ENCODE measurements around the gene SLC28A1. TPM values are rescaled to one million over a fixed set of nuclear protein-coding genes. Genes with fewer than 3 reads are reported as not detected.

Gene SLC28A1
- total RNA-seq, 1 experiment from 2014 or later = 0.13 TPM

DNA sequence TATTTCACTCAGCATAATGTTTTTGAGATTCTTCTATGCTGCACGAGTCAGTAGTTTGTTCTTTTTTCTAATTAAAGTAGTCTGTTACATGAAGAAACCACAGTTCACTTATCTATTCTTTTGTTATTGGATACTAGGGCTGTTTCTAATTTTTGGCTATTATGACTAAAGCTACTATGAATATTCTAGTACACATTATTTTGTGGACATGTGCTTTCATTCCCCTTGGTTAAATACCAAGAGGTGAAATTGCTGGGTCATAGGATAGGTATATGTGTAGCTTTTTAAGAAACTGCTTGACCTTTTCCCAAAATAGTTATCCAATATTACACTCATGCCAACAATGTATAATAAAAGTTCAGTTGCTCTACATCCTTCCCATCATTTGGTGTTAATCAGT, 106.0 kb downstream of the SLC28A1 start:
- Histone ChIP-seq H2BK15ac (ENCODE audit: low read depth, low read length) (no peak overlapping the region), H4K91ac (ENCODE audit: insufficient read length, low read depth, low read length) (no peak overlapping the region), H4K8ac (replicated peaks; ENCODE audit: insufficient read length, low read depth, low read length) (no peak overlapping the region), H2AFZ (ENCODE audit: low read length) (no peak overlapping the region), H2BK120ac (ENCODE audit: low read depth, low read length, poor library complexity, severe bottlenecking) (no peak overlapping the region), H3K79me2 (ENCODE audit: insufficient read depth, low read length) (no peaks in the 10 kb centered on the region), H3K4ac (ENCODE audit: low read depth, low read length) (no peak overlapping the region), H2BK20ac (ENCODE audit: low read depth, low read length, poor library complexity, severe bottlenecking) (no peak overlapping the region), H3K9me3 (ENCODE audit: control insufficient read depth, low read depth, low read length) (no peaks in the 10 kb centered on the region), H4K5ac (ENCODE audit: insufficient read length, low read depth, low read length) (no peak overlapping the region), H3K18ac (ENCODE audit: insufficient read length, low read depth, low read length) (no peak overlapping the region), H3K9ac (ENCODE audit: extremely low read depth, insufficient read length, low read length) (no peak overlapping the region), H2AK5ac (ENCODE audit: insufficient read length, low read length) (no peak overlapping the region), H3K27me3 (ENCODE audit: insufficient read depth, low read length) (no peaks in the 10 kb centered on the region), H3K23me2 (ENCODE audit: insufficient read length, low read depth, low read length, poor library complexity, severe bottlenecking) (no peaks in the 10 kb centered on the region), H2BK5ac (ENCODE audit: insufficient read length, low read length) (no peak overlapping the region), H3K23ac (ENCODE audit: insufficient read length, low read depth, low read length) (no peak overlapping the region), H4K20me1 (ENCODE audit: control insufficient read depth, insufficient read depth, insufficient read length) (no peaks in the 10 kb centered on the region), H3K56ac (ENCODE audit: insufficient read length, low read depth, low read length) (no peak overlapping the region), H3K14ac (ENCODE audit: insufficient read depth, low read length) (no peak overlapping the region), H2BK12ac (ENCODE audit: insufficient read length, low read depth, low read length) (no peak overlapping the region), H3K4me1 (ENCODE audit: insufficient read depth, low read length) (no peaks in the 10 kb centered on the region), H3T11ph (ENCODE audit: low read length) (no peak overlapping the region), H3K79me1 (ENCODE audit: insufficient read depth, low read depth, low read length, poor library complexity, severe bottlenecking) (no peaks in the 10 kb centered on the region), H3K27ac (ENCODE audit: insufficient read length, low read depth, low read length) (no peak overlapping the region), H3K4me2 (ENCODE audit: insufficient read depth, insufficient read length, low read length) (no peak overlapping the region)
- H3K27me3 Mint-ChIP-seq (ENCODE audit: low read depth) = peaks cover 3% of the 10 kb centered on the region; the same call in 1 of the 2 replicates
- no peak overlapping the region for H3K4me3 Mint-ChIP-seq
- DNase-seq = no peak
- H3K9me3 Mint-ChIP-seq = no peaks in the 10 kb centered on the region
- WGBS (ENCODE audit: extremely low coverage, insufficient read length, low lambda C conversion rate) = no CpG with 5 or more reads among the region's 1 CpG
- no peak overlapping the region for H3K27ac Mint-ChIP-seq
- TF ChIP-seq CTCF (conservative IDR thresholded peaks at IDR 0.05) = no peak
- no peaks in the 10 kb centered on the region for H3K36me3 Mint-ChIP-seq (ENCODE audit: insufficient read depth in 1 of 3, low read depth in 3 of 3)
- peaks cover 3 to 6% of the 10 kb centered on the region in 2 experiments for H3K4me1 Mint-ChIP-seq

Measured in H9 (cell line).